ENCODE measurements around the gene INPP5D. TPM values are rescaled to one million over a fixed set of nuclear protein-coding genes. Genes with fewer than 3 reads are reported as not detected.

The INPP5D gene
- polyA plus RNA-seq, 2 of the 4 experiments (the other 2 are of a cell fraction), result 0.26 to 0.53 TPM

DNA sequence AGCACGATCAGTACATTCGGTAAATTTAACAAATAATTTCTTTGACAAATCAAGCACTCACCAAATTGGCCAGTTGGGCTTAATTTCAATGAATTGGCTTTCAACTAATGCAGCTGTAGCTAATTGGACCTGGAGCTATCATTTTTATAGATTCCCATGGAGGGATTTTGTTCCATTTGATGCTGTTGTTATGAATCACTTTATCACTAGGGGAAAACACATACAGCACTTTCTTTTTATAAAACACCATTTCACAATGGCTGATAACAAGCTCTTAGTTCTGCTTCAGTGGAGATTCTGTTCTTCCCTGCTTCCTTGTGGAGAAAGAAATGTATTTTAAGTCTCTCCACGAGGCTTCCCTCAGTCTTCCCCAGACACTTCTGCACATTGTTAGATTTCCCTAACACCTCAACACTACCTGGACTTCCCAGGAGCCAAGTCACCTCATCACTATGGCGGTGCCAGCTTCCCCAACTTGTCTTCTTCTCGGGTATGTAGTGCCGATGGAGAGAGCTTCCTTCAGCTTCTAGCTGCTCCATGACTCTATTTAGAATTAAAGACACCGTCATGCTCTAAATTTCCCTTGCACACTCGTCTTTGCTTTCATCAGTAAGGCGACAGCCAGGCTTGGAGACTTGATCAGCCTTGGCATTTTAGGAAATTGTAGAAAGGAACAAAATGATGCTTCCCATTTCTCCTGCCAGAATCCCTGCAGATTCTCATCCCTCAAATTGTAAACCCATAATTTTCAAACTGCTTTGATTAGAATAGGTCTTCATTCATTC, 72.0 kb downstream of the INPP5D start (continued):
- TF ChIP-seq, protein P1, sequence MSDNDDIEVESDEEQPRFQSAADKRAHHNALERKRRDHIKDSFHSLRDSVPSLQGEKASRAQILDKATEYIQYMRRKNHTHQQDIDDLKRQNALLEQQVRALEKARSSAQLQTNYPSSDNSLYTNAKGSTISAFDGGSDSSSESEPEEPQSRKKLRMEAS (IDR thresholded peaks at IDR 0.05), result no peak
- no peak for TF ChIP-seq ZSCAN20 (CRISPR knock-in tag; IDR thresholded peaks at IDR 0.05)
- no peak for TF ChIP-seq EHF (CRISPR knock-in tag; IDR thresholded peaks at IDR 0.05)
- no peak for TF ChIP-seq ZC3H11A (IDR thresholded peaks at IDR 0.05)

DNA sequence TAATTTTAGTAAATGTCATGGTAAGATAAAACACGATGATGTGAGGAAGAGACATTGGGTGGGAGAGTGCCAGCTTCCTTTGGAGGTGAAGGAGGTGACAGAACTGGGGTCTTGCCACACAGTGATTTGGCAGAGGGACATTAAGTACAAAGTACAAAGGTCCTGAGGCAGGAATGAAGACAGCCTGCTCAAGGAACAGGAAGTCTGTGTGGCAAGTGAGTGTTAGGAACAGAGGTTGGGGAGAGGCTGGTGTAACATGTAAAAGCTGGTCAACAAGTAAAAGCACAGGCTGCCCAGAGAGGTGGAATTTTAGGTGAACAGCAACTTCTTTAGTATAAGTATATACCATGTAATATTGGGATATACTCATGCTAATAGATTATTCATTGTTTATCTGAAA, 73.1 kb downstream of the INPP5D start:
- ATAC-seq (no peak), FAIRE-seq (no peak), DNase-seq (ENCODE audit: low read depth in 1 of 2, low spot score in 1 of 2) (no peak)
- Histone ChIP-seq H3K27ac (no peak overlapping the region), H3K4me2 (no peak overlapping the region), H3K4me3 (no peak overlapping the region), H3K9me3 (peaks cover 10% of the 10 kb centered on the region; the same call in 2 of the 3 replicates), H3K4me1 (no peaks in the 10 kb centered on the region)
- no peak for TF ChIP-seq ZSCAN20 (CRISPR knock-in tag; IDR thresholded peaks at IDR 0.05)
- no peak for TF ChIP-seq RNF2 (IDR thresholded peaks at IDR 0.05; ENCODE audit: borderline replicate concordance, low read depth)
- TF ChIP-seq HOXB5 (CRISPR knock-in tag; IDR thresholded peaks at IDR 0.05), result no peak
- TF ChIP-seq, protein P2, sequence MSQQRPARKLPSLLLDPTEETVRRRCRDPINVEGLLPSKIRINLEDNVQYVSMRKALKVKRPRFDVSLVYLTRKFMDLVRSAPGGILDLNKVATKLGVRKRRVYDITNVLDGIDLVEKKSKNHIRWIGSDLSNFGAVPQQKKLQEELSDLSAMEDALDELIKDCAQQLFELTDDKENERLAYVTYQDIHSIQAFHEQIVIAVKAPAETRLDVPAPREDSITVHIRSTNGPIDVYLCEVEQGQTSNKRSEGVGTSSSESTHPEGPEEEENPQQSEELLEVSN (IDR thresholded peaks at IDR 0.05; ENCODE audit: borderline replicate concordance, low read depth), result no peak
- TF ChIP-seq NPAS2 (CRISPR knock-in tag; IDR thresholded peaks at IDR 0.05; ENCODE audit: borderline replicate concordance), result no peak
- TF ChIP-seq EHF (CRISPR knock-in tag; IDR thresholded peaks at IDR 0.05), result no peak
- no peak for TF ChIP-seq HDAC2 (IDR thresholded peaks at IDR 0.05)
- TF ChIP-seq, protein P3, sequence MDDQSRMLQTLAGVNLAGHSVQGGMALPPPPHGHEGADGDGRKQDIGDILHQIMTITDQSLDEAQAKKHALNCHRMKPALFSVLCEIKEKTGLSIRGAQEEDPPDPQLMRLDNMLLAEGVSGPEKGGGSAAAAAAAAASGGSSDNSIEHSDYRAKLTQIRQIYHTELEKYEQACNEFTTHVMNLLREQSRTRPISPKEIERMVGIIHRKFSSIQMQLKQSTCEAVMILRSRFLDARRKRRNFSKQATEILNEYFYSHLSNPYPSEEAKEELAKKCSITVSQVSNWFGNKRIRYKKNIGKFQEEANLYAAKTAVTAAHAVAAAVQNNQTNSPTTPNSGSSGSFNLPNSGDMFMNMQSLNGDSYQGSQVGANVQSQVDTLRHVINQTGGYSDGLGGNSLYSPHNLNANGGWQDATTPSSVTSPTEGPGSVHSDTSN (IDR thresholded peaks at IDR 0.05), result no peak
- TF ChIP-seq, protein P4, sequence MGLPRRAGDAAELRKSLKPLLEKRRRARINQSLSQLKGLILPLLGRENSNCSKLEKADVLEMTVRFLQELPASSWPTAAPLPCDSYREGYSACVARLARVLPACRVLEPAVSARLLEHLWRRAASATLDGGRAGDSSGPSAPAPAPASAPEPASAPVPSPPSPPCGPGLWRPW (IDR thresholded peaks at IDR 0.05), result no peak
- no peak for TF ChIP-seq ZC3H11A (IDR thresholded peaks at IDR 0.05)
- TF ChIP-seq, protein P5, sequence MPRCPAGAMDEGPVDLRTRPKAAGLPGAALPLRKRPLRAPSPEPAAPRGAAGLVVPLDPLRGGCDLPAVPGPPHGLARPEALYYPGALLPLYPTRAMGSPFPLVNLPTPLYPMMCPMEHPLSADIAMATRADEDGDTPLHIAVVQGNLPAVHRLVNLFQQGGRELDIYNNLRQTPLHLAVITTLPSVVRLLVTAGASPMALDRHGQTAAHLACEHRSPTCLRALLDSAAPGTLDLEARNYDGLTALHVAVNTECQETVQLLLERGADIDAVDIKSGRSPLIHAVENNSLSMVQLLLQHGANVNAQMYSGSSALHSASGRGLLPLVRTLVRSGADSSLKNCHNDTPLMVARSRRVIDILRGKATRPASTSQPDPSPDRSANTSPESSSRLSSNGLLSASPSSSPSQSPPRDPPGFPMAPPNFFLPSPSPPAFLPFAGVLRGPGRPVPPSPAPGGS (IDR thresholded peaks at IDR 0.05), result no peak
- POLR2A ChIA-PET, result no interaction called here
- 67% methylated on average over 1 of the region's 1 CpG for WGBS (ENCODE audit: missing lambda C conversion rate)
- CTCF ChIA-PET, result interaction anchor here (1.3 kb wide), 2 partner anchors 17 to 79 kb away, joined by 3 read pairs; no protein-coding TSS in a partner anchor

DNA sequence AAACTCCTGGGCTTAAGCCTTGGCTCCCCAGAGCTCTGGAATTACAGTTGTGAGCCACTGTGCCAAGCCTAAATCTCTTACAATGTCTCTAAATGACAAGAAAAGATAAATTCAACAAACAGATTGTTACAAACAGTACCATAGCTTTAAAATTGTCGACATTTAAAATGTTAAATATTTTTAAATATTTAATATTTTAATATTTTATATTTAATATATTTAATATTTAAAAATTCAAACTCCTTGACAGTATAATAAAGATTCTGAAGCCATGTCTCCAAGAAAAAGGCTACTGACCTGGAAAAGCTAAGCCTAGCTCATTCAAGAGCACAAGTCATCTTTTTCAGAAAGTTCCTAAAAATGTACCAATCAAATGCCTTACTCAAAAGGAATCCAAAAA, 75.3 kb downstream of the INPP5D start:
- ChIA-PET POLR2A (no interaction called here), CTCF (interaction anchor here (1.0 to 2.0 kb wide), 2 partner anchors 16 to 115 kb away, joined by 4 to 5 read pairs; no protein-coding TSS in a partner anchor)
- DNase-seq (ENCODE audit: low read depth in 1 of 2, low spot score in 1 of 2) (no peak), FAIRE-seq (no peak), ATAC-seq (no peak)
- Histone ChIP-seq H3K27ac (no peak overlapping the region), H3K4me2 (no peak overlapping the region), H3K4me1 (peaks cover 4% of the 10 kb centered on the region; the same call in 1 of the 3 replicates), H3K9me3 (peaks cover 10% of the 10 kb centered on the region; the same call in 2 of the 3 replicates), H3K4me3 (no peak overlapping the region)
- 28% methylated on average over 1 of the region's 1 CpG for WGBS (ENCODE audit: missing lambda C conversion rate)
- TF ChIP-seq, protein P6, sequence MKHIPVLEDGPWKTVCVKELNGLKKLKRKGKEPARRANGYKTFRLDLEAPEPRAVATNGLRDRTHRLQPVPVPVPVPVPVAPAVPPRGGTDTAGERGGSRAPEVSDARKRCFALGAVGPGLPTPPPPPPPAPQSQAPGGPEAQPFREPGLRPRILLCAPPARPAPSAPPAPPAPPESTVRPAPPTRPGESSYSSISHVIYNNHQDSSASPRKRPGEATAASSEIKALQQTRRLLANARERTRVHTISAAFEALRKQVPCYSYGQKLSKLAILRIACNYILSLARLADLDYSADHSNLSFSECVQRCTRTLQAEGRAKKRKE (CRISPR knock-in tag; IDR thresholded peaks at IDR 0.05; ENCODE audit: low read depth), result no peak
- TF ChIP-seq JUN (IDR thresholded peaks at IDR 0.05) (no peak), POLR2AphosphoS2 (conservative IDR thresholded peaks at IDR 0.05; ENCODE audit: low read length) (no peak), FOSB (CRISPR knock-in tag; IDR thresholded peaks at IDR 0.05) (no peak), HOXB5 (CRISPR knock-in tag; IDR thresholded peaks at IDR 0.05) (no peak), SREBF2 (IDR thresholded peaks at IDR 0.05) (no peak), CHD4 (IDR thresholded peaks at IDR 0.05; ENCODE audit: borderline replicate concordance) (no peak), HDAC2 (IDR thresholded peaks at IDR 0.05) (no peak), CBX8 (IDR thresholded peaks at IDR 0.05) (no peak), EHMT2 (IDR thresholded peaks at IDR 0.05; ENCODE audit: low read depth) (no peak), NR3C1 (IDR thresholded peaks at IDR 0.05) (no peak), TFCP2L1 (CRISPR knock-in tag; IDR thresholded peaks at IDR 0.05) (no peak), RFX5 (IDR thresholded peaks at IDR 0.05) (no peak)
- TF ChIP-seq, protein P4 (IDR thresholded peaks at IDR 0.05), result no peak
- TF ChIP-seq, protein P1 (IDR thresholded peaks at IDR 0.05), result no peak
- TF ChIP-seq, protein P7, sequence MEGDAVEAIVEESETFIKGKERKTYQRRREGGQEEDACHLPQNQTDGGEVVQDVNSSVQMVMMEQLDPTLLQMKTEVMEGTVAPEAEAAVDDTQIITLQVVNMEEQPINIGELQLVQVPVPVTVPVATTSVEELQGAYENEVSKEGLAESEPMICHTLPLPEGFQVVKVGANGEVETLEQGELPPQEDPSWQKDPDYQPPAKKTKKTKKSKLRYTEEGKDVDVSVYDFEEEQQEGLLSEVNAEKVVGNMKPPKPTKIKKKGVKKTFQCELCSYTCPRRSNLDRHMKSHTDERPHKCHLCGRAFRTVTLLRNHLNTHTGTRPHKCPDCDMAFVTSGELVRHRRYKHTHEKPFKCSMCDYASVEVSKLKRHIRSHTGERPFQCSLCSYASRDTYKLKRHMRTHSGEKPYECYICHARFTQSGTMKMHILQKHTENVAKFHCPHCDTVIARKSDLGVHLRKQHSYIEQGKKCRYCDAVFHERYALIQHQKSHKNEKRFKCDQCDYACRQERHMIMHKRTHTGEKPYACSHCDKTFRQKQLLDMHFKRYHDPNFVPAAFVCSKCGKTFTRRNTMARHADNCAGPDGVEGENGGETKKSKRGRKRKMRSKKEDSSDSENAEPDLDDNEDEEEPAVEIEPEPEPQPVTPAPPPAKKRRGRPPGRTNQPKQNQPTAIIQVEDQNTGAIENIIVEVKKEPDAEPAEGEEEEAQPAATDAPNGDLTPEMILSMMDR (IDR thresholded peaks at IDR 0.05), result no peak
- TF ChIP-seq, protein P8, sequence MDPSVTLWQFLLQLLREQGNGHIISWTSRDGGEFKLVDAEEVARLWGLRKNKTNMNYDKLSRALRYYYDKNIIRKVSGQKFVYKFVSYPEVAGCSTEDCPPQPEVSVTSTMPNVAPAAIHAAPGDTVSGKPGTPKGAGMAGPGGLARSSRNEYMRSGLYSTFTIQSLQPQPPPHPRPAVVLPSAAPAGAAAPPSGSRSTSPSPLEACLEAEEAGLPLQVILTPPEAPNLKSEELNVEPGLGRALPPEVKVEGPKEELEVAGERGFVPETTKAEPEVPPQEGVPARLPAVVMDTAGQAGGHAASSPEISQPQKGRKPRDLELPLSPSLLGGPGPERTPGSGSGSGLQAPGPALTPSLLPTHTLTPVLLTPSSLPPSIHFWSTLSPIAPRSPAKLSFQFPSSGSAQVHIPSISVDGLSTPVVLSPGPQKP (IDR thresholded peaks at IDR 0.05; ENCODE audit: low read depth, low read length), result no peak

Data from A549 (cell line).